Stimulated activated CD8-positive, alpha-beta memory T cell treated with anti-CD3 and anti-CD28 coated beads, Interleukin-15, amount 100 ng/mL, for 48 hours (primary cell): ENCODE measurements around the gene SLC38A10.
"Not testable (repeated sequence)": the region's sequence is repeated elsewhere in the genome, so short reads cannot be mapped to it uniquely, and the experiment has no call there.

Source experiments
- DNase-seq, 2 donors: peaks; one replicate each; pipeline ENCODE4 v3.0.0-alpha.2; 2020; ENCODE audit warnings: low read depth in 2 of 2

The SLC38A10 gene

DNA sequence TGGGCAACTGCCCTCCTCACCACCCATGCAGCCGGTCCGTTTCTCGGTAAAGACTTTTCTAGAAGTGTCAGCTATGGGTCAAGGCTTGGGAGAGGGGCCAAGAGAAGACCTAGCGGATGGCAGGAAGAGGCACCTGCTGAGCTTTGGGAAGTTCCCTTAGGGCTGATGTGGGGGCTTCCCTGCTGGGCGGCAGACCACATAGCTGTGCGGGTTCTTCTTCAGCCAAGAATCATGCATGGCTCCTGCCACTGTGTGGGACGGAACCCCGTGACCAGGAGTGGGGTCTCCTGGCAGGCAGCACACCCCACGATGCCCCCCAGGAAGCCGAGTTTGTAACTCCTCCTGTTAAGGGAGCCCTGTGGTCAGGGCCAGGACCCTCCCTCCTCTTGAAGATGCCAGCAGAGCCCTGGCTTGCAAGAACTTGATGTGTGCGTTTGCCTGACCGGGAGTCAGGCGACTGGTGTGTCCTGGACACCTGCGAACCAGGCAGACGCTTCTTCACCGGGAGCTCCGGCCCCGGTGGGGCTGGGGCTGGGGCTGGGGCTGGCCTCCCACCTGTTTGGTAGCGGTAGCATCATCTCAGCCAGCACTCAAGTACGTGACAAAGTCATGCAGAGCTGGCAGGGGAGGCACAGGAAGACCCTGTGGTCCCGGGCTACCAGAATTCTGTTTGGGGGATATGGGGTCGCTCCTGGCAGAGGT lies 17.7 kb upstream of the SLC38A10 start:
- no peak for DNase-seq

GRCh38 chr17:81311946-81312345 lies 16.8 kb upstream of the SLC38A10 start:
- no peak for DNase-seq

- DNase-seq, result no peak
These were observed 15.9 kb upstream of the SLC38A10 start for GRCh38 chr17:81310949-81311550.

DNA sequence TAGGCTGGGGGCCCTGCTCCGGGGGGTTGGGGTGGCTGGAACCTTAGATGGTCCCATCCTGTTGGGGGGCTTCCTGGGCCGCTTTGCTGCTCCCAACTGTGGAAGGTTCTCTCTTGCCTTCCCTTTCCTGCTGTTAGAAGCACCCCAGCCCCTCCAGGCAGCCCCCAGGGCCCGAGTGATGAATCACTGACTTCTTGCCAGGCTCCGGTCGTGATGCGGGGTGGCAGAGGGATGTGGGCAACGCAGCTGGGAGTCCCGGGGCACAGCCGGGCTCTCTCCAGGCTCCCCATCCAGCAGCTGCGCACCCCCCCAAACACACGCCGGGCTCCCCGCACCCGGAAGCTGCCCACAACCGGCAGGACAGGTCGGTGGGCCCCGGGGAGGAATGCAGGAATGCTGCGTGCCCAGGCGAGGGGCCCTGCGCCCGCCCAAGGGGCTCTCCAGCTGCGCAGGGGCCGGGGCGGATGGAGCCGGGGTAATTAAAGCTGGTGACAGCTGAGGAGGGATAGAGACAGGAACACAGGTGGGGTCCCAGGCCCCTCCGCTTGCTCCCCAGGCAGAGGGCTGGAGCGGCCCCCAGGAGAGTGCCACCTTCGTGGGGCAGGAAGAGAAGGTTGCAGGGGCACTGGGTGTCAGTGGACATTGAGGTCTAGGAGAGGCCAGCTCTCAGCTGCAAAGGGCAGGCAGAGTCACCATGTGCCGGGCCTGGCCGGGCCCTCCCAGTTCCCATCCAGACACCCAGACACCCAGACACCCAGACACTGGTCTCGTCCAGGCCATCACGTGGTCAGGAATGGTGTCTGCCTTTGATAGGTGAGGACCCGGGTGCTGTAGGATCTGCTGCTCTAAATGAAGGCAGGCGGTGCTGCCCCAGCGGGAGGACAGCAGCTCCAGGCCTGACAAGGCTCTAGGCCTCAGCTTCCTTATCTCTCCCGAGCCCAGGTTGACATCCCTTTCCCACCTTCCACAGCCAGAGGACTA lies 15.0 kb upstream of the SLC38A10 start:
- no peak for DNase-seq

DNA sequence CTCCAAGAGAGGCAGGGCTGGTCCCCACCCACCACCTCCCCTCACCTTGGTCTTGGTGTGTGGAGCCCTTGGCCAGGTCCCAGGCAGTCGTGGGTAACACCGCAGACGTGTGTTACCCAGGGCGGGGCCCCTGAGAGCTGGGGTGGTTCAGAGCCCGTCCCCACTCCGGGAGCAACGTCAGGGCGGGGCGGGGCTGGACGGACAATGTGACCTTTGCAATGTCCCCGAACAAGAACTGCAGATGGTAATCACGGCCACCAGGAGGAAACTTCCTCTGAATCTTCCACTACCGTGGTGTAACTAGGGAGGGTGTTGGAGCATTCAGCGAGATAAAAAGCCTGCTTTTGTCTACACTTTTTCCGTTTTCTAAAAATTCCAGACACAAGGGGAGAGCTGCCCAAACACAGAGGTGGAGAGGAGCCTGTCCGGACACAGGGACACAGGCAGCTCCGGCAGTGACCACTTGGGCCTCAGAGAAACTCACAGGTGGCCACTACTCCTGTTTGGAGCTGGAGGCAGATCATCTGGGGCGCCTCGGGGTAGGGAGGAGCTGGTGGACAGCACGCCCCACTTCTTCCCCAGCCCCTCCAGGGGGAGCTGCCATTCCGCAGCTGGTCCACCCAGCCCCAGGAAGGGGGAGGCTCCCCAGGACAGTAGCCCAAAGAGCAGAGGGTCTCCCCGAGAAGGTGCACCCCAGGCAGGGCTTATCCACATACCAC lies 14.2 kb upstream of the SLC38A10 start:
- DNase-seq, result peak; percentile 21 to 26

- not testable (repeated sequence) for DNase-seq
These were observed 13.7 kb upstream of the SLC38A10 start for GRCh38 chr17:81308784-81309139.

DNA sequence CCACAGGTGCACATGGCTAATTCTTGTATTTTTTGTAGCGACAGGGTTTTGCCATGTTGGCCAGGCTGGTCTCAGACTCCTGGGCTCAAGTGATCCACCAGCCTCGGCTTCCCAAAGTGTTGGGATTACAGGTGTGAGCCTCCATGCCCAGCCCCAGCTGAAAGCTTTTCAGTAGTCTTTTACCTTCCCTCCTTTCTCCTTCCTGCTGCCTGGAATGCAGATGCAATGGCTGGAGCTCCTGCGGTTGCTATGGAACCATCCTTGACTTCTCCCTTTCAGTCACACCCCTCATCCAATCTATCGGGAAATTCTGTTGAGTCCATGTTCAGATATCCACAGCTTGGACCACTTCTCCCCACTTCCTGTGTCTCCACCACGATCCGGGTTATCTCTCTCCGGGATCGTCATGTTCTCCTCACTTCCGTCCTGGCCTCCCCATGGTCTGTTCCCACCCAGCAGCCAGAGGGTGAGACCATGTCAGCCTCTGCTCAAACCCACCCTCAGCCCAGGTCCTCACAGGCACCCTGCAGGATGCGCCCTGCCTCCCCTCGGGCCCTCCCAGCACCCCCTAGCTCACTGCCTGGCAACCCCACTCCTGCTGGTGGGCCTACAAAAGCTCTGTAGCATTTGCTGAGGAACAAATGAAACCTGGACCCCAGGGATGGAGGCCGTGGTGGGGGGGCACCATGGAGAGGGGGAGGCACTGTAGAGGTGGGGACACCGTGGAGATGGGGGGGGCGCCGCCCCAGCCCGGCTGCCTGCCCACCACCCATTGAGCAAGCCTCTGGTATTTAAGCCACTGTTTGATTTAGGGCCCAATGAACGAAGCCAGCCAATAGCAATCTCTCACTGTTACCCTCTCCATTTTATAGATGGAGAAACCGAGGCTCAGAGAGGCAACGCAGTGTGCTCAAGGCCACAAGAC lies 12.8 kb upstream of the SLC38A10 start:
- DNase-seq, result no peak

DNA sequence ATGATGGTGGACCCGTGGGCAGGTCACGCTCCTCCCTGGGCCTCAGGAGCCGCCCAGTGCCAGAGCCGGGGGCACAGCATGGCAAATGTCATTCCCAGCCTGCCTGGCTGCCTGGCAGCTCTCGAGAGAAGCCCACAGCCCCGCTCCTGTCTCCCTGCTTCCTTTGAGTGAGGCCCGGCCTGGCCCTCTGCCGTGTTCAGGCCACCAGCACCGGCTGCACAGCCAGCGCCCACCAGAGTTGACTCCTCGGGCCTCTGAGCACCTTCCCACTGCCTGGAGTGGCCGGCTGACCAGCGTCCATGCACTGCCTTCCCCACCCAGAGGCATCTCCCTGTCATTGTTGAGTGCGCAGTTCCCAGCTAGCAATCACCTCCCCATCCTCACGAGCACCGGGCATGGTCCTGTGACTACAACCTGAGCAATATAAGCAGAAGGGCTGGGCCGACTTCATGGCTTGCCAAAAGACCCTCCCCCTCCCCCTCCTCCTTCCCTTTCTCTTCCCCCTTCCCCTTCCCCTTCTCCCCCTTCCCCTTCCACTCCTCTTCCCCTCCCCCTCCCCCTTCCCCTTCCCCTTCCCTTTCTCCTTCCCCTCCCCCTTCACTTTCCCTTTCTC lies 11.9 kb upstream of the SLC38A10 start:
- DNase-seq, result no peak

- DNase-seq, result no peak
These were observed 11.4 kb upstream of the SLC38A10 start for GRCh38 chr17:81306491-81306890.

- DNase-seq, result no peak
These were observed 10.0 kb upstream of the SLC38A10 start for GRCh38 chr17:81305051-81305630.

DNA sequence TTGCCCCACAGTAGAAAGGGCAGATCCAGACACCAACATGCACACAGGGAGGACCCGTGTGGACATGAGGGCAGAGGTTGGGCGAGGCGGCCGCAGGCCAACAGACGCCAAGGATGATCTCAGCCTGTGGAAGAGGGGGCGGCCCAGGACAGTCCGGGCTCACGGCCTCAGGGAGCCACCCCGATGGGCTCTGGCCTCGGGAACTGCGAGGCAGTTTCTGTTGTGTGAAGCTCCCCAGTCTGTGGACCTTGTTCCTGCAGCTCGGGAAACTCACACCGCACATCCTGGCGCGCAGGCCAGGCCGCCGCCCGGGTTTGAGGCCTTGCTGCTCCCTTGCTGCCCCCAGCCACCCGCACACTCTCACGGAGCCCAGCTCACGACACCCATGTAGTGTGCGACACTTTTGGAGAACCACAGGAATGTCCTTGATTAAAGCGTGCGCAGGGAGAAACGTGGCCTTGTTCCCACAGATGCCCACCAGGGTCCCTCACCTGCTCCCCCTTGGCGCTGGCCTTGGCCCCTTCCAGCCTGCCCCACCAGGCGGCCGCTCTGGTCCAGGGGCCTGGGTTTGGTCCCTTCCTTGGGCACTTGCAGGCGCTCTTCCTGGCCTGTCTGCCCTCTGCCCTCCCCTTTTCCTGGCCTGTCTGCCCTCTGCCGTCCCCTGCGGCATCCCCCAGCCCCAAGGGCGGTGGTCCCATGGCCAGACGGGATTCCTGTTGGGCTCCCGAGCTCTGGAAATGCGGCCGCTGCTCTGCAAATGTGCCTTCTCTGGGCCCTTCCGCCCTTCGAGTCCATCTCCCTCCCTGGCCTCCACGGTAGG lies 9.3 kb upstream of the SLC38A10 start:
- DNase-seq, result no peak

GRCh38 chr17:81303385-81303784 lies 8.3 kb upstream of the SLC38A10 start:
- no peak for DNase-seq

DNA sequence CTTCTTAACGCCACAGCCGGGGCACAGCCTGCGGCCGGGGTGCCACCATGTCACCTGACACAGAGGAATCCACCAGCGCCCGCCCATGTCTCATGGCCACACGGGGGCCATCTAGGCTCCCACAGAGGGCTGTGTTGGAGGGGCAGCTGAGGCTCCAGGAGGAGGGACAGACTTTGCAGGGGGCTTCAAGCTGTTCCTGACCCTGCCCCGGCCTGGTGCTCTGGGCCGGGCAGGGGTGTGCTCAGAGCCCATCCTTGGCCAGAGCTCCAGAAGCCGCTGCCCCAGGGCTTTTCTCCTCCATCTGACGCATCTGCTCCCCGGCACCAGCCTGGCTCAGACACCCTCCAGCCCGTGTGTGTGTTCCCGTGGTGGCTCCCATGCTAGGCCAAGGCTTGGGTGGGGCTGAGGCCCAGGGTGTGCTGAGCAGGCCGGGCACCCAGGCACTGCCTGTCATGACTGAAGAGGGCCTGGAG lies 7.8 kb upstream of the SLC38A10 start:
- no peak for DNase-seq

- no peak for DNase-seq
These were observed 7.2 kb upstream of the SLC38A10 start for GRCh38 chr17:81302324-81302723.

DNA sequence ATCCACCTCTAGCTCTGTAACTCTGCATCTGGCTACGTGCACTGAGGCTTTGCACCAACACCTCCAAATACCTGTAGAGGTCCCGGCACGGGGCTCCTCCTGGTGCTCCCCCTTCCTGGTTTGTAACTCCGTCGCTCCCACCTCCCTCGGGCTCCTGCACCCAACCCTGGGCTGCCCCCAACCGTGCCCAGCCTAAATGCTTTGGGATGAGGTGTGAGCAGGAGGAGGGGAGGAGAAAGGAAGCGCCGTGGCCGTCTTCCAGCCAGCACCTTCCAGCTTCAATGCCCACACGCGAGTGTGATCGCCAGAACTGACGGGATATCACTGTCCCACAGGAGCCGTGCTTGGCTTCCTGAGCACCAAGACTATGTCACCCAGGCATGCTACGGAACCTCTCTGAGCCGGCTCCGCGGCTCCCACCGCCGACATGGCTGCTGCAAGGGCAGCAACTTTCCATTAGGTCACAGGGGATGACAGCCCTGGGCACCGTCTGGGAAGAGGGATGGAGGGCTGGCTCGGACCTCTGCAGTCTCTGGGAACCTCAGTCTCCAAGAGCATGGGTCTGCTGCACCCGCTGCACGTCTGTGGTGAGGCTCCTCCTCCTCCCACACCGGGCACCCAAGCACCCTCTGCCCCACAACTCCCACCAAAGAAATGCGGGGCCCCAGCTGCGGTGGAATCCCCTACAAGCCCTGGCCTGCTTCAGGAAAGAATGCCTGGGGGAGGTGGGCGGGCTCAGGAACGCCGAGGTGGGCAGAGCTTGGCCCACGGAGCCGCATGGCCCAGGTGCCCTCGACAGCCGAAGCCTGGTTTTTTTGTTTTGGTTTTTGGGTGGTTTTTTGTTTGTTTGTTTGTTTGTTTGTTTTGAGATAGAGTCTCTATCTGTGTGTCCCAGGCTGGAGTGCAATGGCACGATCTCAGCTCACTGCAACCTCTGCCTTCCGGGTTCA lies 6.4 kb upstream of the SLC38A10 start:
- no peak for DNase-seq

DNA sequence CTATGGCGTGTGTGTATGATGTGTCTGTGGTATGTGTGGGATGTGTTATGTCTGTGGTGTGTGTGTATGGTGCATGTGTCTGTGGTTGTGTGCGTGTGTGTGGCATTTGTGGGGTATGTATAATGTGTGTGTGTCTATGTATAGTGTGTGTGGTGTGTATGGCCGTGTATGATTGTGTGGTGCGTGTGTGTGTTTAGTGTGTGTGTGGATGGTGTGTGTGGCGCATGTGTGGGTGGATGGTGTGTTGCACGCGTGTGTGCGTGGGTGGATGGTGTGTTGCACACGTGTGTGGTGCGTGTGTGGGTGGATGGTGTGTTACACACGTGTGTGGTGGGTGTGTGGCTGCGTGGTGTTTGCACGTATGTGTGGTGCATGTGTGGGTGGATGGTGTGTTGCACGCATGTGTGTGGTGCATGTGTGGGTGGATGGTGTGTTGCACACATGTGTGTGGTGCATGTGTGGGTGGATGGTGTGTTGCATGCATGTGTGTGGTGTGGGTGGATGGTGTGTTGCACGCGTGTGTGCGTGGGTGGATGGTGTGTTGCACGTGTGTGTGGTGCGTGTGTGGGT lies 5.6 kb upstream of the SLC38A10 start:
- no peak for DNase-seq

- no peak for DNase-seq
These were observed 4.9 kb upstream of the SLC38A10 start for GRCh38 chr17:81299846-81300585.
